C4-2B (cell line): ENCODE measurements around the gene ERC2.

Experiments
- ZFX ChIP-seq: fragments of 450-650 bp; IDR thresholded peaks from 2 replicates; pipeline ENCODE4 v1.6.1; 2017
- TF ChIP-seq, protein P1 (sequence below): fragments of 450-650 bp; conservative IDR thresholded peaks from 2 replicates; pipeline ENCODE4 v1.5.1; 2017; ENCODE audit warnings: mild to moderate bottlenecking

DNA sequence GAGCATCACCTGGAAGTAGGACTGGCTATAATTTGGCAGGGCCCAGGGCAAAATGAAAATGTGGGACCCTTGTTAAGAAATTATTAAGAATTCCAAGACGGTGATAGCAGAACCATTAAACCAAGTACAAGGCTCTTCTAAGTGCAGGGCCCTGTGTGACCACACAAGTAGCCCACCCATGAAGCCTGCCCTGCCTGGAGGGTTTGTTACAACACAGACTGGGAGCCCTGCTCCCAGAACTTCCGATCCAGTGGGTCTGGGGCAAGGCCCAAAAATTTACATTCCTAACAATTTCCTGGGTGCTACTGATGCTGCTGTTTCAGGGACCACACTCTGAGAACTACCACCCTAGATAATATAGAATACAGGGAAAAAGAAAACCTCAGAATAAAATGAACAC is 666.6 kb downstream of the ERC2 start:
- TF ChIP-seq, protein P1, sequence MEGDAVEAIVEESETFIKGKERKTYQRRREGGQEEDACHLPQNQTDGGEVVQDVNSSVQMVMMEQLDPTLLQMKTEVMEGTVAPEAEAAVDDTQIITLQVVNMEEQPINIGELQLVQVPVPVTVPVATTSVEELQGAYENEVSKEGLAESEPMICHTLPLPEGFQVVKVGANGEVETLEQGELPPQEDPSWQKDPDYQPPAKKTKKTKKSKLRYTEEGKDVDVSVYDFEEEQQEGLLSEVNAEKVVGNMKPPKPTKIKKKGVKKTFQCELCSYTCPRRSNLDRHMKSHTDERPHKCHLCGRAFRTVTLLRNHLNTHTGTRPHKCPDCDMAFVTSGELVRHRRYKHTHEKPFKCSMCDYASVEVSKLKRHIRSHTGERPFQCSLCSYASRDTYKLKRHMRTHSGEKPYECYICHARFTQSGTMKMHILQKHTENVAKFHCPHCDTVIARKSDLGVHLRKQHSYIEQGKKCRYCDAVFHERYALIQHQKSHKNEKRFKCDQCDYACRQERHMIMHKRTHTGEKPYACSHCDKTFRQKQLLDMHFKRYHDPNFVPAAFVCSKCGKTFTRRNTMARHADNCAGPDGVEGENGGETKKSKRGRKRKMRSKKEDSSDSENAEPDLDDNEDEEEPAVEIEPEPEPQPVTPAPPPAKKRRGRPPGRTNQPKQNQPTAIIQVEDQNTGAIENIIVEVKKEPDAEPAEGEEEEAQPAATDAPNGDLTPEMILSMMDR: no peak
- no peak for TF ChIP-seq ZFX
